Esophagus squamous epithelium (tissue), 5 donors: Measurements from ENCODE around the gene PEX3. TPM values are rescaled to one million over a fixed set of nuclear protein-coding genes. Genes with fewer than 3 reads are reported as not detected.

ENCODE experiments used
- DNase-seq: peaks from one replicate; lab custom pipeline; 2025; lab: John Stamatoyannopoulos, UW
- H3K27ac ChIP-seq, 4 donors: fragments of 200-600 bp; sonication (generic); one replicate each; pipeline ENCODE4 v1.5.1; 2016 to 2019; ENCODE audit warnings: mild to moderate bottlenecking in 1 of 4
- H3K27me3 ChIP-seq, 4 donors: fragments of 200-600 bp; sonication (generic); 1 replicate in 3 of 4; 2 replicates in 1 of 4; pipeline versions ENCODE4 v1.5.1 to v1.6.0; 2017 to 2021; ENCODE audit warnings: antibody characterized with exemption in 1 of 4
- H3K36me3 ChIP-seq, 3 donors: fragments of 200-600 bp; sonication (generic); one replicate each; pipeline ENCODE4 v1.5.1; 2016 to 2019
- H3K4me1 ChIP-seq, 3 donors: fragments of 200-600 bp; sonication (generic); one replicate each; pipeline ENCODE4 v1.5.1; 2017 to 2019
- H3K4me3 ChIP-seq, 4 donors: fragments of 200-600 bp; sonication (generic); 1 replicate in 3 of 4; 2 replicates in 1 of 4; pipeline ENCODE4 v1.5.1; 2016 to 2019; ENCODE audit warnings: mild to moderate bottlenecking in 2 of 4, moderate library complexity in 1 of 4
- H3K9me3 ChIP-seq, 3 donors: fragments of 200-600 bp; sonication (generic); one replicate each; pipeline ENCODE4 v1.5.1; 2016 to 2019
- POLR2A ChIP-seq, 4 donors: fragments of 450-650 bp; IDR thresholded peaks; one replicate each; pipeline ENCODE4 v1.6.1; 2017; ENCODE audit warnings: antibody characterized with exemption in 4 of 4, mild to moderate bottlenecking in 4 of 4, moderate library complexity in 3 of 4
- WGBS, 2 donors: methylation state at CpG; one replicate each; pipeline ENCODE4 v1.1.5; 2018; 5-methylcytosine and 5-hydroxymethylcytosine counted together
- intact Hi-C: fragments of 100-400 bp; cut with DNase I; formaldehyde crosslinking; loops from one replicate; pipeline ENCODE4 v1.15.0; 2022
- total RNA-seq, 4 donors: library from RNA; depleted of rRNA; stranded (reverse); fragments of >200 nt; gene quantifications; one replicate each; pipeline ENCODE4 v1.1.0, GENCODE V29; 2016
- TF ChIP-seq, protein P1 (sequence below), 6 experiments: fragments of 450-650 bp in 4 of 6; fragments of 200-600 bp in 2 of 6; sonication (generic) in 2 of 6; IDR thresholded peaks; one replicate each; pipeline ENCODE4 v1.5.1; 2016 to 2019; ENCODE audit warnings: antibody characterized with exemption in 6 of 6, mild to moderate bottlenecking in 4 of 6, moderate library complexity in 4 of 6
- donor health status: DM: yes; HTN: yes; CAD: no.

Gene PEX3
- total RNA-seq, 4 donors from 2014 or later, result 17.6 to 27.9 (median 22.3) TPM

DNA sequence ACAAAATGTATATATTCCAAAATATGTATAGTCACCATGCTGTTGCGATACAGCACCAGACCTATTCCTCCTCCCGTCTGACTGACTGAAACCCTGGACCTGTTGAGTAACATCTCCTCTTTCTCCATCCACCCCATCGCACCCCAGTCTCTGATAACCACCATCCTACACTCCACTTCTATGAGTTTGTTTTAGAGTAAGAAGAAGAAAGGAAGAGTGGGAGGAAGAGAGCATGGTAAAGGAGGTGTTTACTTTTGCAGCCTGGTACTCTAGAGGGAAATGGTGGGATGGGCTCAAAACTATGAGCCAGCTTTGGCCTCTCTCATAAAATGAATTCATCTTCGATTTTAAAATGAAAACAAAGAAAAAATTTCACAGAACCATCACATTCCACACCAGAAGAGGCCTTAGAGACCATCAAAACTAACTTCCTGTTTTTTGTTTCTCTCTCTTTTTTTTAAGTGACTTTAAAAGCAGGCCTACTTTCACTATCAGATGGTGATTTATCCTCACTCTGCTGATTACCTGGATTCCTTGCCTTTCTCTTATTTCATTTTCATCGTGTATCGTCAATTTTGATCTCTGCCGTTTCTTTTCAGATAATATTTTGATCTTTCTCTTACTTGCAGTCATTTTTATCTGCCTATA, 77.7 kb downstream of the PEX3 start:
- Histone ChIP-seq H3K27me3 (no peaks in the 10 kb centered on the region), H3K36me3 (no peaks in the 10 kb centered on the region), H3K4me1 (no peaks in the 10 kb centered on the region), H3K9me3 (no peaks in the 10 kb centered on the region), H3K4me3 (no peak overlapping the region), H3K27ac (no peak overlapping the region)
- 65 to 72% methylated on average over 7 of the region's 7 CpGs for WGBS, 2 donors
- TF ChIP-seq, protein P1, sequence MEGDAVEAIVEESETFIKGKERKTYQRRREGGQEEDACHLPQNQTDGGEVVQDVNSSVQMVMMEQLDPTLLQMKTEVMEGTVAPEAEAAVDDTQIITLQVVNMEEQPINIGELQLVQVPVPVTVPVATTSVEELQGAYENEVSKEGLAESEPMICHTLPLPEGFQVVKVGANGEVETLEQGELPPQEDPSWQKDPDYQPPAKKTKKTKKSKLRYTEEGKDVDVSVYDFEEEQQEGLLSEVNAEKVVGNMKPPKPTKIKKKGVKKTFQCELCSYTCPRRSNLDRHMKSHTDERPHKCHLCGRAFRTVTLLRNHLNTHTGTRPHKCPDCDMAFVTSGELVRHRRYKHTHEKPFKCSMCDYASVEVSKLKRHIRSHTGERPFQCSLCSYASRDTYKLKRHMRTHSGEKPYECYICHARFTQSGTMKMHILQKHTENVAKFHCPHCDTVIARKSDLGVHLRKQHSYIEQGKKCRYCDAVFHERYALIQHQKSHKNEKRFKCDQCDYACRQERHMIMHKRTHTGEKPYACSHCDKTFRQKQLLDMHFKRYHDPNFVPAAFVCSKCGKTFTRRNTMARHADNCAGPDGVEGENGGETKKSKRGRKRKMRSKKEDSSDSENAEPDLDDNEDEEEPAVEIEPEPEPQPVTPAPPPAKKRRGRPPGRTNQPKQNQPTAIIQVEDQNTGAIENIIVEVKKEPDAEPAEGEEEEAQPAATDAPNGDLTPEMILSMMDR (IDR thresholded peaks at IDR 0.05), result no peak
- no peak for TF ChIP-seq POLR2A (IDR thresholded peaks at IDR 0.05)
- no peak for DNase-seq
- intact Hi-C loops, result no loop called here

- H3K36me3 ChIP-seq, result no peaks in the 10 kb centered on the region
- TF ChIP-seq, protein P1 (IDR thresholded peaks at IDR 0.05), result no peak
- no peak for TF ChIP-seq POLR2A (IDR thresholded peaks at IDR 0.05)
- H3K4me3 ChIP-seq, result no peak overlapping the region
- 49 to 51% methylated on average over 2 of the region's 2 CpGs for WGBS, 2 donors
- no peaks in the 10 kb centered on the region for H3K9me3 ChIP-seq
- no peaks in the 10 kb centered on the region for H3K27me3 ChIP-seq
- no peak for DNase-seq
- intact Hi-C loops, result no loop called here
- no peaks in the 10 kb centered on the region for H3K4me1 ChIP-seq
- no peak overlapping the region for H3K27ac ChIP-seq
Observed at GRCh38 chr6:143529095-143529494, 78.5 kb downstream of the PEX3 start.

DNA sequence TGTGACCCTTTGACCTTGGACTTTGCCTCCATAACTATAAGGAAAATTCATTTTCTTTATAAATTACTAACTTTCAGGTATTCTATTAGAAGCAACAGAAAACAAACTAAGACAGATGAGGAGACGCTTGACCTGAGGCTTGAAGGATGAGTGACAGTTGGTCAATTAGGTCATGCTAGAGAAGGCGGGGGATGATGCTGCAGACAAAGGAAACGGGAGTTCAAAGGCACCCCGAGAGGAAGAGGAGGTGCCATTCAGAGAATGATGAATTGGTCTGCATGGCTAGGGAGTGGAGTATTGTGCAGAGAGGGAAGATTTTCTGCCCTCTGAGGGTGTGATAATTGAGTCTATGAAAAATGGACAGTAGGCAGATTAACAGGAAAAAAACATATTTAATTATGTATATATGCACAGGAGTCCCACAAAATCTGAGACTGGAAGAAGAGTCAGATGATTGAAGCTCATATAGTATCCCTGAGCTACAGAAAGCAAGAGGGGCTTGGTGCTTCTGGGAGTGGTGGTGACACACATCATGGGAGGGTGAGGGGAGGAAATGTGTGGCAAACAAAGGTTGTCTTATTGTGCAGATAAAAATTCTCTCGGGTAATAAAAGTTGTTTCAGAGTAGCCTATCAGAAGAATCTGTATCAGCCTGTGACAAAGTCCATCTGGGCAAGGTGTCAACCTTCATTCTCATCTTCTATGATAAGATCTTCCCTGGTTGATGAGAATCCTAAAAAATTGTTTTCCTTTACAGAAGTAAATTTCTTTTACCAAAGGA, 81.3 kb downstream of the PEX3 start:
- intact Hi-C loops, result no loop called here
- Histone ChIP-seq H3K4me3 (no peak overlapping the region), H3K27ac (no peak overlapping the region), H3K4me1 (peaks cover 0 to 19% (median 5%) of the 10 kb centered on the region in 3 donors), H3K9me3 (no peaks in the 10 kb centered on the region), H3K27me3 (no peaks in the 10 kb centered on the region), H3K36me3 (no peaks in the 10 kb centered on the region)
- 50 to 75% methylated on average over 5 of the region's 5 CpGs for WGBS, 2 donors
- DNase-seq, result no peak
- TF ChIP-seq POLR2A (IDR thresholded peaks at IDR 0.05), result no peak
- TF ChIP-seq, protein P1 (IDR thresholded peaks at IDR 0.05), result no peak

- no peaks in the 10 kb centered on the region for H3K27me3 ChIP-seq
- intact Hi-C loops, result no loop called here
- no peak overlapping the region for H3K4me3 ChIP-seq
- no peak overlapping the region for H3K27ac ChIP-seq
- H3K36me3 ChIP-seq, result no peaks in the 10 kb centered on the region
- peaks cover 9 to 30% (median 11%) of the 10 kb centered on the region in 3 donors for H3K4me1 ChIP-seq
- TF ChIP-seq, protein P1 (IDR thresholded peaks at IDR 0.05), result no peak
- no peaks in the 10 kb centered on the region for H3K9me3 ChIP-seq
- WGBS, 2 donors, result 61 to 62% methylated on average over 5 of the region's 5 CpGs
- no peak for DNase-seq
Observed at GRCh38 chr6:143535189-143535614, 84.6 kb downstream of the PEX3 start.

DNA sequence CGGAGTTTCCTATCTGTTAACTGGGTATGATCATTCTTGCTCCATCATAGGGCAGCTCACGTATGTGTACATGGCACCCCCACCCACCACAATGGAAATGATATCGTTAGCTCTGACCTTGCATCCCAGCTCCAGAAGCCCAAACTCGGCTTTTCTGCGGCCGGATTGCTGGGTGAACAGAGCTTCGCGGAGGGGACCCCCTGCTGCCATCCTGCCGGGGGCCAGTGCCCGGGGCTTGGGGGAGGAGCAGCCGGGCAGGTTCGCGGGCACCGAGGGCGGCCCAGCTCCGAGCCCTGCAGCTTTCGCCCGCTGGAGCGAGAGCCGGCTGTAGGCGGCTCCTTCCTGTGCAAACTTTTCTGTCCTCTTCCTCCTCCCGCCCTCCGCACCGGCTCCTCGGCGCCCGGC, 85.9 kb downstream of the PEX3 start:
- Histone ChIP-seq H3K4me1 (peaks cover 9 to 30% (median 11%) of the 10 kb centered on the region in 3 donors), H3K27me3 (no peaks in the 10 kb centered on the region), H3K4me3 (peak overlapping the region; percentile 54 to 82 (median 62)), H3K27ac (peak overlapping the region; percentile 80 to 89 (median 86)), H3K36me3 (no peaks in the 10 kb centered on the region), H3K9me3 (no peaks in the 10 kb centered on the region)
- intact Hi-C loops, result no loop called here
- 10 to 45% methylated on average over 2 to 3 of the region's 27 CpGs for WGBS, 2 donors
- TF ChIP-seq, protein P1 (IDR thresholded peaks at IDR 0.05), result peak in 1 of 6 experiments; percentile 9
- no peak for TF ChIP-seq POLR2A (IDR thresholded peaks at IDR 0.05)
- DNase-seq, result no peak
